G401.6 (cell line): Measurements from ENCODE around the gene DNAJB6.

Experiments used
- FAIRE-seq: peaks from 2 replicates; lab custom pipeline; 2012; peaks lifted over from hg19 to GRCh38; lab: Jason Lieb, UNC

DNAJB6 gene

DNA sequence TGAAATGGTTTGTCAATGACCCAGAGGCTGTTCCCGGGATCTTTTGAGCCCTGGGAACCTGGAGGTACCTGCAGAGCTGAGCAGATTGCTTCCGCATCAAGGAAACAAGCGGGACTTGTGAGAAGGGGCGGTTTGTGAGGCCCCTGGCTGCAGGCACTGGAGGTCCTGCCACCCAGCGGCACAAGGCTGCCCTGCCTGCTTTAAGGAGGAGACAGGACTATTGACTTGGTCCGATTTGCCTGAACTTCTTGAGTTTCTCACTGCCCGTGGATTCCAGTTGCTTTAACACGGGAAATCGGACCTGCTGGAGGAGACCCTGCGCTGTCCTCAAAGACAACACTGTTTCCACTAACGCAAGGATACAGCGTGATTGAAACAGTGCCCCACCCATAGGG is 130.1 kb downstream of the DNAJB6 start:
- no peak for FAIRE-seq
